Astrocyte (in vitro differentiated cells and primary cell): ENCODE data around the gene SLC16A10.

Experiments used
- EZH2 ChIP-seq: IDR thresholded peaks from 2 replicates; pipeline ENCODE4 v1.6.1; 2012; ENCODE audit warnings: mild to moderate bottlenecking, low read length, inconsistent platforms; ENCODE audit not compliant: insufficient read depth
- TF ChIP-seq, protein P1 (sequence below): IDR thresholded peaks from 2 replicates; pipeline ENCODE4 v1.5.1; 2011; ENCODE audit warnings: low read depth, mild to moderate bottlenecking, inconsistent platforms, low read length, moderate library complexity; ENCODE audit not compliant: insufficient read depth

DNA sequence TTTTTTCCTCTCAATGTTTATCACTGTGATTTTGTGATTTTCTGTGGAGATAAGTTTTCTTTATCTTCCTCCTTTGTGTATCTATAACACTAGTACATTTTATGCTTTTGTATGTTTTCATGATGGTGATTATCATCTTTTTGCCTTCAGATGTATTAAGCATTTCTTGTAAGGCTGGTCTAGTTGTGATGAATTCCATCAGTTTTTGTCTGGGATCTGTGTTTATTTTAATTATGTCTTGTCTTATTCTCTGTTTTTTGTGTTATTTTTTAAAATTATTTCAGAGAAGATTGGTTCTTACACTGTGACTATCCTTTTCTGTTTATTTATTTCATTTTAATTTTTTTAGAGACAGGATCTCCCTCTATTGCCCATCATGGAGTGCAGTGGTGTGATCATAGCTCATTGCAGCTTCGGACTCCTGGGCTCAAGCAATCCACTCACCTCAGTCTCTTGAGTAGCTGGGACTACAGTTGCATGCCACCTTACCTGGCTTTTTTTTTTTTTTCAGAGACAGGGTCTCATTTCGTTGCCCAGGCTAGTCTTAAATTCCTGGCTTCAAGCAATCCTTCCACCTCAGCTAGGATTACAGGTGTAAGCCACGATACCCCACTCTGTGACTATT, 187.4 kb downstream of the SLC16A10 start:
- TF ChIP-seq, protein P1, sequence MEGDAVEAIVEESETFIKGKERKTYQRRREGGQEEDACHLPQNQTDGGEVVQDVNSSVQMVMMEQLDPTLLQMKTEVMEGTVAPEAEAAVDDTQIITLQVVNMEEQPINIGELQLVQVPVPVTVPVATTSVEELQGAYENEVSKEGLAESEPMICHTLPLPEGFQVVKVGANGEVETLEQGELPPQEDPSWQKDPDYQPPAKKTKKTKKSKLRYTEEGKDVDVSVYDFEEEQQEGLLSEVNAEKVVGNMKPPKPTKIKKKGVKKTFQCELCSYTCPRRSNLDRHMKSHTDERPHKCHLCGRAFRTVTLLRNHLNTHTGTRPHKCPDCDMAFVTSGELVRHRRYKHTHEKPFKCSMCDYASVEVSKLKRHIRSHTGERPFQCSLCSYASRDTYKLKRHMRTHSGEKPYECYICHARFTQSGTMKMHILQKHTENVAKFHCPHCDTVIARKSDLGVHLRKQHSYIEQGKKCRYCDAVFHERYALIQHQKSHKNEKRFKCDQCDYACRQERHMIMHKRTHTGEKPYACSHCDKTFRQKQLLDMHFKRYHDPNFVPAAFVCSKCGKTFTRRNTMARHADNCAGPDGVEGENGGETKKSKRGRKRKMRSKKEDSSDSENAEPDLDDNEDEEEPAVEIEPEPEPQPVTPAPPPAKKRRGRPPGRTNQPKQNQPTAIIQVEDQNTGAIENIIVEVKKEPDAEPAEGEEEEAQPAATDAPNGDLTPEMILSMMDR: no peak
- TF ChIP-seq EZH2: no peak
